GM23338 (cell line): ENCODE results near the gene TAS2R30.

Source experiments
- EZH2 ChIP-seq: fragments of 200-600 bp; sonication (generic); IDR thresholded peaks from one replicate; pipeline ENCODE4 v1.8.0; 2017; ENCODE audit warnings: antibody characterized with exemption, mild to moderate bottlenecking, low read depth; ENCODE audit not compliant: unreplicated experiment
- EZH2phosphoT487 ChIP-seq: fragments of 200-600 bp; sonication (generic); IDR thresholded peaks from one replicate; pipeline ENCODE4 v1.8.1; 2018; ENCODE audit warnings: antibody characterized with exemption; ENCODE audit not compliant: unreplicated experiment
- ZNF114 ChIP-seq: fragments of 250-450 bp; sonication (Bioruptor Pico); IDR thresholded peaks from 2 replicates; pipeline ENCODE4 v1.5.0; 2020; ENCODE audit warnings: mild to moderate bottlenecking, moderate library complexity
- TF ChIP-seq, protein P1 (sequence below), 2 experiments: fragments of 200-600 bp in 1 of 2; sonication (generic) in 1 of 2; conservative IDR thresholded peaks; 2 replicates each; pipeline versions ENCODE4 v1.5.1 to v1.6.1; 2016 to 2017; ENCODE audit warnings: antibody characterized with exemption in 2 of 2, low read depth in 2 of 2, mild to moderate bottlenecking in 2 of 2, moderate library complexity in 1 of 2

DNA sequence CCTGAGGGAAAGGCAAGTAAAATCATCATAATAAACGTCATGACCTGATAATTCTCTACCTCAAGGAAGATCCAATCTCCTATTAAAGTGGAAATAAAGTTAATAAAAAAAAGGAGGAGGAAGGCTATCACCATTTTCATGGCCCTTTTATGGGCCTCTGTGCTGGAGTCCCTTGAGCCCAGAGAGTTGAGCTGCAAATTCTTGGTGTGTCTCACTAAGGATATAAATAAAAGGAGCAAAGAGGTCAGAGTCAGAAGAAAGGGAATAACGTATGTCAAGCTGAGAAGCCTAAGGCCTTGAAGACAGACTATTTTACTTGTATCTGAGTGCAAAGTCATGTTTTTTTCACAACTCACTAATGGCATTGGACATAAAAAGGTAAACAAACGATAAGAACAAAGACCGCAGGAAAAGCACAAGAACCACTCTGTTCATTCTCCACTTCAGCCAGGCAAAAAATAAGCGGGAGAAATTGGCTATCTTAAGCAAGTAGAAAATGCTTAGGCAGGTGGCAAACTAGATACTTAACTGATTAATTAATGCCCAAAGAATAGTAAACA, 24.5 kb upstream of the TAS2R30 start:
- TF ChIP-seq, protein P1, sequence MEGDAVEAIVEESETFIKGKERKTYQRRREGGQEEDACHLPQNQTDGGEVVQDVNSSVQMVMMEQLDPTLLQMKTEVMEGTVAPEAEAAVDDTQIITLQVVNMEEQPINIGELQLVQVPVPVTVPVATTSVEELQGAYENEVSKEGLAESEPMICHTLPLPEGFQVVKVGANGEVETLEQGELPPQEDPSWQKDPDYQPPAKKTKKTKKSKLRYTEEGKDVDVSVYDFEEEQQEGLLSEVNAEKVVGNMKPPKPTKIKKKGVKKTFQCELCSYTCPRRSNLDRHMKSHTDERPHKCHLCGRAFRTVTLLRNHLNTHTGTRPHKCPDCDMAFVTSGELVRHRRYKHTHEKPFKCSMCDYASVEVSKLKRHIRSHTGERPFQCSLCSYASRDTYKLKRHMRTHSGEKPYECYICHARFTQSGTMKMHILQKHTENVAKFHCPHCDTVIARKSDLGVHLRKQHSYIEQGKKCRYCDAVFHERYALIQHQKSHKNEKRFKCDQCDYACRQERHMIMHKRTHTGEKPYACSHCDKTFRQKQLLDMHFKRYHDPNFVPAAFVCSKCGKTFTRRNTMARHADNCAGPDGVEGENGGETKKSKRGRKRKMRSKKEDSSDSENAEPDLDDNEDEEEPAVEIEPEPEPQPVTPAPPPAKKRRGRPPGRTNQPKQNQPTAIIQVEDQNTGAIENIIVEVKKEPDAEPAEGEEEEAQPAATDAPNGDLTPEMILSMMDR (conservative IDR thresholded peaks at IDR 0.05; ENCODE audit: low read depth in 2 of 2) = no peak
- TF ChIP-seq EZH2 = no peak
- TF ChIP-seq EZH2phosphoT487 = no peak
- no peak for TF ChIP-seq ZNF114 (CRISPR knock-in tag)
